H1 (cell line): ENCODE data around the gene PTGES. TPM values are rescaled to one million over a fixed set of nuclear protein-coding genes. Genes with fewer than 3 reads are reported as not detected.

Experiments
- ATF2 ChIP-seq: IDR thresholded peaks from 2 replicates; pipeline ENCODE4 v1.6.1; 2012; ENCODE audit warnings: low read length, inconsistent platforms
- CTCF ChIP-seq, 3 experiments: IDR thresholded peaks; 1 replicate in 2 of 3; 2 replicates in 1 of 3; pipeline versions ENCODE4 v1.5.1 to v1.6.1; 2011; ENCODE audit warnings: low read length in 3 of 3, mild to moderate bottlenecking in 3 of 3, inconsistent platforms in 2 of 3, low read depth in 1 of 3, moderate library complexity in 1 of 3; ENCODE audit not compliant: insufficient read depth in 1 of 3; ENCODE audit errors: control extremely low read depth in 1 of 3
- KDM1A ChIP-seq: fragments of 200-600, 300-600 bp; sonication (generic); IDR thresholded peaks from 2 replicates; pipeline ENCODE4 v1.7.1; 2016; ENCODE audit warnings: mild to moderate bottlenecking, low read length, borderline replicate concordance
- MAX ChIP-seq: IDR thresholded peaks from 2 replicates; pipeline ENCODE4 v1.6.1; 2012; ENCODE audit warnings: inconsistent platforms
- polyA plus RNA-seq, 7 experiments: library from polyadenylated mRNA; depleted of rRNA in 3 of 7; stranded (reverse) in 5 of 7; unstranded in 2 of 7; fragments of >200 nt in 5 of 7; fragments of 200-250 nt in 2 of 7; gene quantifications; 1 replicate in 5 of 7; 2 replicates in 1 of 7; 4 replicates in 1 of 7; pipeline versions ENCODE4 v1.2.1 to v1.2.3, GENCODE V29; 2011 to 2013; ENCODE audit warnings: missing spikeins in 2 of 7, mixed read lengths in 2 of 7
- total RNA-seq: library from RNA; stranded (reverse); fragmentation: NEBNext Ultra II Directional; extraction: Animal tissue kit (Norgen Biotek cat#: 25700); gene quantifications from 2 replicates; pipeline ENCODE4 v1.2.1, GENCODE V29; 2021

The PTGES gene
- total and polyA plus RNA-seq, 2 of the 8 experiments (the other 6 are each of a cell fraction or from before 2014, with no cell fraction given) = 3.2 to 5.1 TPM

- TF ChIP-seq CTCF (IDR thresholded peaks at IDR 0.05; ENCODE audit: control extremely low read depth in 1 of 3, insufficient read depth in 1 of 3, low read depth in 1 of 3, low read length in 3 of 3) (no peak), ATF2 (no peak), MAX (no peak), KDM1A (no peak)
Observed at GRCh38 chr9:129757045-129757444, 4.2 kb upstream of the PTGES start (continued).
